GM19025 (cell line): ENCODE data around the gene SIT1.

Source experiments
- ATAC-seq: cut with Tn5 transposase; IDR thresholded peaks from one replicate; pipeline ENCODE4 v1.9.1; 2021; ENCODE audit warnings: mild to moderate bottlenecking, low read depth, moderate library complexity; ENCODE audit not compliant: unreplicated experiment

SIT1 gene

DNA sequence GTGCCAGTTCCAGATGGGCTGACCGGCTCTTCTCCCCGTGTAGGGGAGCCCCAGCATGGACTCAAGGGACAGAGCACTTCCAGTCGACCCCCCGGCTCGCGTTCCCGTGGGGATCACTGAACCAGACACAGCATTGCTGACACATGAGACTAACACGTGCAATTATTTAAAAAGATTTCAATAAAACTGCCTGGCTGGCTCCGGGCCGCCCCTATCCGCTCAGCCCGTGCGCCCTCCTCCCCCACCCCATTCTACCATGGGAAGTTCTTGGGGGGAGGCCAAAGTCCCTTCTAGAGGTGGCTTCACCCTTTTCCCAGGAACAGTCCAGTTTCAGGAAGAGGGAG lies 40.9 kb downstream of the SIT1 start:
- ATAC-seq: no peak

DNA sequence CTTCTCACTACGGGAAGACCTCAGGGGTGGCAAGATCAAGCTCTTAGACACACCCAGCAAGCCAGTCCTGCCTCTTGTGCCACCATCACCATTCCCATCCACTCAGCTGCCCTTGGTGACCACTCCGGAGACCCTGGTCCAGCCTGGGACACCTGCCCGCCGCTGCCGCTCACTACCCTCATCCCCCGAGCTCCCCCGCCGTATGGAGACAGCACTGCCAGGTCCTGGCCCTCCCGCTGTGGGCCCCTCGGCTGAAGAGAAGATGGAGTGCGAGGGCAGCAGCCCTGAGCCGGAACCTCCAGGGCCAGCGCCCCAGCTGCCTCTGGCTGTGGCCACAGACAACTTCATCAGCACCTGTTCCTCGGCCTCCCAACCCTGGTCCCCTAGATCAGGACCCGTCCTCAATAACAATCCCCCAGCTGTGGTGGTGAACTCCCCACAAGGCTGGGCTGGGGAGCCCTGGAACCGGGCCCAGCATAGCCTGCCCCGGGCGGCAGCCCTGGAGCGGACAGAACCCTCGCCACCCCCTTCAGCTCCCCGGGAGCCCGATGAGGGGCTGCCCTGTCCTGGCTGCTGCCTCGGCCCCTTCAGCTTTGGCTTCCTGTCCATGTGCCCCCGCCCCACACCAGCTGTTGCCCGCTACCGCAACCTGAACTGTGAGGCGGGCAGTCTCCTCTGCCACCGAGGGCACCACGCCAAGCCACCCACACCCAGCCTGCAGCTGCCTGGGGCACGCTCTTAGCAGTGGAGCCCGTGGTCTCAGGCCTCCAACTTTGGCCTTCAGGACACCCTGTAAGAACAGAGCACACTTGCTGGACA lies 41.5 kb downstream of the SIT1 start:
- ATAC-seq: no peak

DNA sequence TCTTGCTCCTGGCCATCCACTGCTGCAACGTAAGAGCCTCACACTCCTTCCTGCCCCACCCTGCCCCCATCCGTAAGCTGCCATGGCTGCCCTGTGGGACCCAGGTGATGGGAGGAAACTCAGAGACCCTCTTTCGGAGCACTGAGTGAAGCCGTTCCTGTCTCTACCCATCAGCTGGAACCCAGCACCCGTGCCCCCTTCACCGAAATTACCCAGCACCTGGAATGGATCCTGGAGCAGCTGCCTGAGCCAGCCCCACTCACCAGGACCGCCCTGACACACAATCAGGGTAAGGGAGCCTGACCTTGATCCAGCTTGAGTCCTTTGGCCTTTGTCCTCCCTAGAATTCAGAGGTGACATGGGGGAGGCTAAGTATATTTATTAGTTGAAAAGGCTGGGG lies 42.5 kb downstream of the SIT1 start:
- ATAC-seq: no peak

DNA sequence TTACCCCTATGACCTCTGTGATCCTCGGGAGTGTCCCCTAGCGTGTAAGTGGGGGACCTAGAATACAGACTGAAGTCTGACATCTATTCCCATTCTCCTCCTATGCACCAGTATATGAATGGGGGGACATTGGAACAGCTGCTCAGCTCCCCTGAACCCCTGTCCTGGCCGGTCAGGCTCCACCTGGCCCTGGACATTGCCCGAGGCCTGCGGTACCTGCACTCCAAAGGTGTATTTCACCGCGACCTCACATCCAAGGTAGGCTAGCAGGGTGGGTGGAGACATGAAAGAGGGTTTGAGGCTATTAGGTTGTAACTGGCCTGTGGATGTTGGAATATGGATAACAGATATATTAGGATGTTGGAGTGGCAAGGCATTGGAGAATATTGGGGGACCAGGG lies 44.0 kb downstream of the SIT1 start:
- ATAC-seq: no peak

DNA sequence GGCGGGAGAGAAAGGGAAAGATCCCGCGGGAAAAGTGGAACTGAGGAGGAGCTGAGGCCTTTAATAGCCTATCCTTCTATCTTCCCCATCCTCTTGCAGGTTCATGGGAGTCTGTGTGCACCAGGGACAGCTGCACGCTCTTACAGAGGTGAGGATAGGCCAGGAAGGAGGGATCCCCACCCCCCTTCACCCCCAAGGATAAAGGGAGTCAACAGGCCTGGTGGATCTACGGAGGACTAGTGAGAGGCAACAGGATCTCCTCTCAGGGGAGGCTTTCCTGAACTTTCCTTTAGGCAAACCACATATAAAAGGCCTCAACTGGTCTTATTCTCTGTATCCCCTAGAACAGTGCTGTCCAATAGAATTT lies 44.6 kb downstream of the SIT1 start:
- ATAC-seq: no peak

GRCh38 chr9:35605351-35606137 lies 45.2 kb downstream of the SIT1 start:
- ATAC-seq: peak; percentile 18

GRCh38 chr9:35604578-35605350 lies 46.0 kb downstream of the SIT1 start, which contains the start of gene TESK1:
TSS of gene TESK1 (plus strand) at chr9:35605262. CDS start at chr9:35605620, 358 bp downstream.
- peak; percentile 38 for ATAC-seq

- peak; percentile 79 for ATAC-seq
Observed at GRCh38 chr9:35603986-35604577, 46.6 kb downstream of the SIT1 start.

DNA sequence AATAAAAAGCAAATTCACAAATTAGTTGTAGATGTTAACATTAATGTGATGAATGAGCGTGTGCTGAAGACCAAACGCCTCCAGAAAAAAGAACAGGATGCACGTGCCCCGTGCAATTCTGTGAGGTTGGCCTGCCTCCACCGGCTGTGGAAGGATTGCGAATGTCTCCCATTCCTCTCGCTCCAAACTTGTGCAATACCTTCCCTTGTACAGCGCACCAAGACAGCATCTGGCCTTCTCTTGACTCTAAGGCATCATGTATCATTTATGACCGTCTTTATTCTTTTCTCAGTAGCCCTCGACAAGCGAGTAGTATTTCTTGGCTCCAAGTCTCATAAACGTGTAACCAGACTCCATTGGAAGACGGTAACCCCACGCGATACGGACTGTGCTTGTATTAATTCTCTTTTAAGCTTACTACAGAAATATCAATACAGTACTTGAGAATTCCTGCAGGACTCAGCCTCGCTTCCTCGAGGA lies 47.2 kb downstream of the SIT1 start:
- no peak for ATAC-seq

DNA sequence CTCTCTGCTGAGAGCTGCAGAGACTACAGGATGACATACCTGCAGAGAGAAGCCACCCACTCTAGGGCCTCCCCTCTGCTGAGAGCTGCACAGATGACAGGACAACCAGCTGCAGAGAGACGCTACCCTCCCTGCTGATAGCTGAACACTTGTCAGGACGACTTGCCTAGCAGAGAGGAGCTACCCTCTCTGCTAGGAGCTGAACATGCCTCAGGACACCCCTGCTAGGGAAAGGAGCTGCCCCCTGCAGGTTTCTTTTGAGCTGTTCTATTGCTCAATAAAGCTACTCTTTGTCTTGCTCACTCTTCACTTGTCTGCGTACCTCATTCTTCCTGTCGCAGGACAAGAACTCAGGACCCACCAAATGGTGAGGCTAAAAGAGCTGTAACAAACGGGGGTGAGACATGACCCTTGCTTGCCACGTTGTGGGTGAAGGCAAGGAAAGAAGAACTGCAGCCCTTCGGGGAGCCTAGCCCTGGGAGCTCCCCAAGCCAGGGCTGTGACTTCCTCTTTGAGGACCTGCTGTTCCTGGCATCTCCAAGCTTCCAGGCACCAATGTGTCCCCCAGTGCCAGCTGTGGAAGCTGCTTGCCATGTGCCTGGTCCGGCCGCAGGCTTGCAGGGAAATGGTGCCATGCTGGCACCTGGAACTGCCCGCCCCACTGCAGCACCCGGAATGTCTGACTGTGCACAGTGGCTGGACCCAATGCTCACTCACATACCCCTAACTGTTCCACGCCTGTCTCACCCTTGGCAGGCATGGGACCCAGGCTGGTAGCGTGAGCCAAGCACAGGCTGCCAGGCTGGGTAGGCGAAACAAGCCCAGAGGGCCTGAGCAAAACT lies 50.7 kb downstream of the SIT1 start:
- ATAC-seq: no peak
